Activated CD8-positive, alpha-beta memory T cell treated with anti-CD3 and anti-CD28 coated beads for 24 hours (primary cell): ENCODE results near the gene SKA2.
"Not testable (repeated sequence)": the region's sequence is repeated elsewhere in the genome, so short reads cannot be mapped to it uniquely, and the experiment has no call there.

ENCODE experiments used
- DNase-seq: peaks from one replicate; pipeline ENCODE4 v3.0.0-alpha.2; 2020

Gene SKA2

GRCh38 chr17:59093702-59094231 is 61.2 kb downstream of the SKA2 start:
- DNase-seq: no peak

- DNase-seq: no peak
These were observed 61.8 kb downstream of the SKA2 start for GRCh38 chr17:59093145-59093701.

- not testable (repeated sequence) for DNase-seq
These were observed 64.4 kb downstream of the SKA2 start for GRCh38 chr17:59090593-59090992.

GRCh38 chr17:59084154-59084553 is 70.8 kb downstream of the SKA2 start:
- DNase-seq: no peak

- DNase-seq: no peak
These were observed 80.5 kb downstream of the SKA2 start for GRCh38 chr17:59074494-59074893.

GRCh38 chr17:59073972-59074371 is 81.0 kb downstream of the SKA2 start:
- no peak for DNase-seq

GRCh38 chr17:59069856-59070255 is 85.1 kb downstream of the SKA2 start:
- no peak for DNase-seq

- DNase-seq: no peak
These were observed 87.2 kb downstream of the SKA2 start for GRCh38 chr17:59067756-59068155.

GRCh38 chr17:59067340-59067739 is 87.6 kb downstream of the SKA2 start:
- DNase-seq: no peak

- DNase-seq: no peak
These were observed 92.5 kb downstream of the SKA2 start for GRCh38 chr17:59062509-59062908.
